Limb (tissue), 2 donors: ENCODE results near the gene PEAK1.
A peak's percentile ranks its signal among the peaks of the same experiment; 100 is the strongest.
"Not testable (repeated sequence)": the region's sequence is repeated elsewhere in the genome, so short reads cannot be mapped to it uniquely, and the experiment has no call there.

Experiments
- DNase-seq, 2 donors: peaks; one replicate each; pipeline ENCODE4 v3.0.0-alpha.2; 2016; ENCODE audit errors: extremely low spot score in 2 of 2

PEAK1 gene

DNA sequence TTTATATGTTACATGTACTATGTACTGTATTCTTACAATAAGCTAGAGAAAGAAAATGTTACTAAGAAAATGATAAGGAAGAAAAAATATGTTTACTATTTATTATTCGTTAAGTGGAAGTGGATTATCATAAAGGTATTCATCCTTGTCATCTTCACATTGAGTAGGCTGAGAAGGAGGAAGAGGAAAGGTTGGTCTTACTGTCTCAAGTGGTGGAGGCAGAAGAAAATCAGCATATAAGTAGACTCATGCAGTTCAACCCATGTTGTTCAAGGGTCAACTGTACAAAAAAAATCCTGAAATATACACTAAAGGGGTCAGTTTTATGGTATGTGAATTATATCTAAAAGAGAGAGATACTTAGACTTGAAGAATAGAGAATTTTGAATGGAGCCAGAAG is 6.5 kb upstream of the PEAK1 start:
- no peak for DNase-seq

DNA sequence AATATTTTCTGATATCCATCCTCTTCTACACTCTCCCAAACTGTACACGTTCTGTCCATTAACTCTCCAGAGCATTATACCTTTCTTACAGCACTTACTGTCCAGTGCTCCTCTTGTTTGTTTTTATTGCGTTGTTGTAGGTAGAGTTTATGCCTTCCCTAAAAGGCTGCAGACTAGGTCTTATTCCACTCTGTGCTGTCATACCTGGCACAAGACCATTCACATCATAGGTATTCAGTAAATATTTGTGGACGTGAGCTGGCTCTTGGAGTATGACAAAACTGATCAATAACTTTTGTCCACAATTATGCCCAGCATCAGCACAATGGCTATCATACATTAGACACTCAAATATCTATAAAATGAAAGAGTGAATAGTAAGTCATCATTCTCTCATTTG is 5.2 kb upstream of the PEAK1 start:
- no peak for DNase-seq

DNA sequence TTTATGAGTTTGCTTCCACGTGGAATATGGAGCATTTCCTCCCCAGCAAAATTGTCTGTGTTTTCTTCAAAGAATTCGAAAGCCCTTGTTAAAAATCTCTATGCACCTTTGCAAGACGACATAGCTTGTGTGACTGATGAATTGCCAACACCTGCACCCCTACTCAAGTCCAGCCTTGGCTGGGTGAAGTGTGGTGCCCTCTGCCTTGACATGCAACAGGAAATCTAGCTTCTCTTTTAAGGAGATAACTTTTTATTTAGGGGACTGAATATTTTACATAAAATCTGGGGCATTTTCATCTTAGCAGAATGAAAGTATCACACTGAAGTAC is 1.4 kb upstream of the PEAK1 start:
- DNase-seq = no peak

- DNase-seq = peak; percentile 90
Observed at GRCh38 chr15:77420610-77421369, 886 bp upstream of the PEAK1 start, which contains the start of gene HMG20A. HMG20A (plus strand) TSS chr15:77420888; CDS start chr15:77458408, 37,520 bp downstream.

DNA sequence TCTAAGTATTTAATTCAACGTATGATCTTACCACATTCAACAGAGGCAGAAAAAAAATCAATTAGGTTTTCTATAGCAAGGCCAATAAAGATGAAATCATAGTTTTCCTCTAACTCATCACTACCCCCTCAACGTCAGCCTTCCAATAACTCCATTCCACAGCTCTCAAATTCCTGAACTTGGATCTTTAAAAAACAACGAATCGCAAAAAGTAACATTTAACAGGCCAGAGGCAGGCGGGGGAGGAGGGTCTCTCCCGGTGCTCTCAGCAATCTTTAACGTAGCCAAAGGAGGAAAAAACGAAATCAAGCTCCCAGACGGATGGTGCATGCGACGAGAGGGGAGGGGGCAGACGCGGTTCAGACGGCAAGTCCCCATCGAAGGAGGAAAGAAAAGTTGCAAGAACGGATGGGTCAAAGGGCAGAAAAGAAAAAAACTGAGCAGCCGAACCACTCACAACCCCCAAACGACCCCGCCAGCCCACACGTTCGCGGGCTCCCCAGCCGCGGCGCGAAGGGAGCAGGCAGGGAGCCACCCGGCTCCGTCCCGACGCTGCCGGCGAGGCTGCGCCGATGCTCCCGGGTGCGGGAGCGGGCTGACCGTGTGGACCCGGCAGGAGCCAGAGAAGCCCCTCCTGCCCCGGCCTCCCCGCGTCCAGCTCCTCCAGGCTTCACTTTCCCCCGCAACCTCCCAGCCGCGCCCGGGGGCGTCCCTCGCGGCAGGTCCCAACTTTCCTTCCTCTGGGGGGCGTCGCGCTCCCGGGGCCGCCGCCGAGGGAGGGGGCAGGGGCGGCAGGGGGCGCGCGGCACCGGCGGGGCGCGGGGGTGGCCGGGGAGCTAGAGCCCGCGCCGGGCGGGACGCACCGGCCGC is 703 bp downstream of the PEAK1 start:
- peak; percentile 43 to 77 for DNase-seq

- DNase-seq = no peak
Observed at GRCh38 chr15:77418391-77418965, 1.4 kb downstream of the PEAK1 start.

DNA sequence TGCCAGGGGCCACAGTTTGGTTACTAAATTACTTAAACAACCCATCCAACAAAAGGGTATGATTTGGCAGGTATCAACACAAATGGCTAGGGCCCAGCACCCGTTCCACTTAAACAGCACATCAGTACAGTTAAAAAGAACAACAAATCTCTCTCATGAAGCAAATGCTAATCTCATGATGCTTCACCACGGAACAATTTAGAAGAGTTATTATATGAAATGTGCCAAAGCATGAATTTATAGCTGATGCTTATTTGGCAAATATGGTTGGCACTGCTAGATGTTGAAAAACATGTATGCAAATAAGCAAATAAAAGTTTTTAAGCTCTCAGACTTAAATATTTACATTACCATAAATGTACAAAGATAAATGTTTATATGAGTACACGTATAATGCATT is 2.3 kb downstream of the PEAK1 start:
- no peak for DNase-seq

GRCh38 chr15:77416954-77417353 is 3.0 kb downstream of the PEAK1 start:
- DNase-seq = no peak

DNA sequence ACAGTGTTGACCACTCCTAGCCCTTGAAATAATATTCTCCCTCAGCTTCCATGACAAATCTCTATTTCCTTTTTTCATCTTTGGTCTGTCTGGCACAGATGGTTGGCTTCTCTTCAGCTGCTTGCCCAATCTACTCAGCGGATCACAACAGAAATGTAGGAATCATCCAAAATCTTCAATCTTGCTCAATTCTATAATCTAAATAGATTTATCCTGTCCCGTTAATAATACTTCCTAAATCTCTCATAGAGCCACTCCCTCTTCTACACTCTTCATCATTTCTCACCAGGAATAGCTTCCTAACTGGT is 3.8 kb downstream of the PEAK1 start:
- DNase-seq = no peak

- no peak for DNase-seq
Observed at GRCh38 chr15:77415450-77416147, 4.3 kb downstream of the PEAK1 start.

- no peak for DNase-seq
Observed at GRCh38 chr15:77414789-77415442, 5.0 kb downstream of the PEAK1 start.

GRCh38 chr15:77413699-77414349 is 6.1 kb downstream of the PEAK1 start:
- DNase-seq = no peak

DNA sequence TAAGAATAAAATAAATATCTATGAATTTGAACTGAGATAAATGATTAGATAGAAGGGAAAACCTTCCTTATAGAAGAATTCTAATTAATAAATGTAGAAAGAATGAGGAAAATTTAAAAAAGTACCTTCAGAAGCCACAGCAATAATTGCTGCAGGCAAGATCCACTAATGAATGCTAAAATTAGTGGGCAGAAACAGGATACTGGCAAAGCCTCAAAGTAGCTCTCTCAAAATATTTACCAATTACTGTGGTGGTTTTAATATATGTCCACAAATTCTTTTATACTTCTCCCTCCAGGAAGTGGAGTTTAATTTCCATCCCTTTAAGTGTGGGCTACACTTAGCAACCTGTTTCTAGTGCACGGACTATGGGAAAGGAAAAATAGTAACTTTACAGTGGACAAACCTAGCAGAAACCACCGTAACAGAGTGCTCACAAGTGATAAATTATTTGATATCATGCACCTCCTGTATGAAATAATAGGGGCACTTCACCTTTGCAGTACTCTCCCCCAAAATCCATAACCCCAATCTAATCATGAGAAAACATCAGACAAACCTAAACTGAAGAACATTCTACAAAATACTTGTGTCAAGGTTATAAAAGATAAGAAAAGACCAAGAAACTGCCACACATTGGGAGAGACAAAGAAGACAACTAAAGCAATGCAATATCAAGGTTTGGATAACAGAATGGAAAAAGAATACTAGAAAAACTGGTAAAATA is 6.8 kb downstream of the PEAK1 start:
- no peak for DNase-seq

GRCh38 chr15:77411619-77411976 is 8.3 kb downstream of the PEAK1 start:
- no peak for DNase-seq

- DNase-seq = no peak
Observed at GRCh38 chr15:77410701-77411618, 8.9 kb downstream of the PEAK1 start.

DNA sequence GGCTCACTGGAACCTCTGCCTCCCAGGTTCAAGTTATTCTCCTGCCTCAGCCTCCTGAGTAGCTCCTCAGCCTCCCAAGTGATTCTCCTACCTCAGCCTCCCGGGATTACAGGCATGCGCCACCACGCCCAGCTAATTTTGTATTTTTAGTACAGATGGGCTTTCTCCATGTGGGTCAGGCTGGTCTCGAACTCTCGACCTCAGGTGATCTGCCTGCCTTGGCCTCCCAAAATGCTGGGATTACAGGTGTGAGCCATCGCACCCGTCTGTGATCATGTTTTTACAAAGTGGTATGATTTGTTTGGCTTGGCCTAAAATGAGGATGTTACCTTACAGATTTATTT is 9.8 kb downstream of the PEAK1 start:
- DNase-seq = not testable (repeated sequence)

DNA sequence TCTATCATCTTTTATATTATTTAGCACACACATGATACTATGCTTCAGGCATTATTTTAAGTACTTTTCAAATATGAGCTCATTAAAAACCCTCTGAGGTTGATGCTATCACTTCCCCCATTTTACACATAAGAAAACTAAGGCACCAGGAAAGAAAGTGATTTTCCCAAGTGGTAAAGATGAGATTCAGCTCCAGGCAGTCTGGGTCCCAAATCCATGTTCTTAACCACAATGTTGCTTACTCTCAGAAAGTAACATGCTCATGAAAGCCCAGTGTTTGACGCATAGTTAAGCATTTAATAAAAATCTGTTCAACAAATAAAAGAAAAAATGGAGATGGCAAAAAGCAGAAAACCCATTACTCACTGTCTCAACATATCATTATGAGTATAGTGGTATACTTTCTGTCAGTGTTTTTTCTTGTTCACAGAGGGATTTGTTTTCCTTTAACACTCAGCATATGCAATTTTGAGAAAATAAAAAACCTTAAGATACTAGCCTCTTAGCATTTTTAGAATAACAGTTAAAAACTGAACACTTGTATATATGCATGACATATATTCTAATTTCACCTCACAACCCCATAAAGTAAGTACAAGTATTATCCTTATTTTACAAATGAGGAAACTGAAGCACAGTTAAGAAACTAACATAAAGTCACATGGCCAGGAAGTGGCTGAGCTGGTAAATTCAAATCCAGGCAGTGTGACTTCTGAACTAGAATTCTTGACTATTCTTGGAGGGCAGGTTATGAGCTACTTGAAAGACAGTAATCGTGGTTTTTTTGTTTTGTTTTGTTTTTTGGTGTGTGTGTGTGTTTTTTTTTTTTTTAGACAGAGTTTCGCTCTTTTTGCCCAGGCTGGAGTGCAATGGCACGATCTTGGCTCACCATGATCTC is 10.4 kb downstream of the PEAK1 start:
- DNase-seq = no peak

DNA sequence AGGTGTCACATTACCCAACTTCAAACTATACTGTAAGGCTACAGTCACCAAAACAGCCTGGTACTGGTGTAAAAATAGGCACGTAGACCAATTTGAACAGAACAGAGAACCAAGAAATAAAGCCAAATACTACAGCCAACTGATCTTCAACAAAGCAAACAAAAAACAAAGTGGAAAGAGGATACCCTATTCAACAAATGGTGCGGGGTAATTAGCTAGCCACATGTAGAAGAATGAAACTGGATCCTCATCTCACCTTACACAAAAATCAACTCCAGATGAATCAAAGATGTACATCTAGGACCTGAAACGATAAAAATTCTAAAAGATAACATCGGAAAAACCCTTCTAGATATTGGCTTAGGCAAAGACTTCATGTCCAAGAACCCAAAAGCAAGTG is 13.1 kb downstream of the PEAK1 start:
- DNase-seq = no peak
